ENCODE measurements around the gene NFATC1.

- TF ChIP-seq GATA3 (IDR thresholded peaks at IDR 0.05; ENCODE audit: low read depth, low read length) = no peak
- TF ChIP-seq GATA2 (IDR thresholded peaks at IDR 0.05; ENCODE audit: low read depth, low read length) = no peak
These were observed 12.9 kb upstream of the NFATC1 start for GRCh38 chr18:79382681-79383387.

Data from SH-SY5Y (cell line).